ENCODE measurements around the gene STX16.

Gene STX16

GRCh38 chr20:58697201-58697866 lies 46.3 kb downstream of the STX16 start:
- DNase-seq (ENCODE audit: low read depth, low spot score) = no peak

GRCh38 chr20:58697867-58698703 lies 47.0 kb downstream of the STX16 start:
- no peak for DNase-seq (ENCODE audit: low read depth, low spot score)

- no peak for DNase-seq (ENCODE audit: low read depth, low spot score)
Observed at GRCh38 chr20:58698741-58699622, 47.9 kb downstream of the STX16 start.

GRCh38 chr20:58699623-58700107 lies 48.6 kb downstream of the STX16 start:
- DNase-seq (ENCODE audit: low read depth, low spot score) = no peak

- peak; percentile 29 for DNase-seq (ENCODE audit: low read depth, low spot score)
Observed at GRCh38 chr20:58700121-58700821, 49.2 kb downstream of the STX16 start.

- no peak for DNase-seq (ENCODE audit: low read depth, low spot score)
Observed at GRCh38 chr20:58700823-58701222, 49.7 kb downstream of the STX16 start.

- DNase-seq (ENCODE audit: low read depth, low spot score) = no peak
Observed at GRCh38 chr20:58701431-58702160, 50.5 kb downstream of the STX16 start.

- DNase-seq (ENCODE audit: low read depth, low spot score) = no peak
Observed at GRCh38 chr20:58702161-58702510, 51.1 kb downstream of the STX16 start.

- DNase-seq (ENCODE audit: low read depth, low spot score) = no peak
Observed at GRCh38 chr20:58702859-58703648, 52.0 kb downstream of the STX16 start.

- DNase-seq (ENCODE audit: low read depth, low spot score) = no peak
Observed at GRCh38 chr20:58703765-58704371, 52.8 kb downstream of the STX16 start.

- no peak for DNase-seq (ENCODE audit: low read depth, low spot score)
Observed at GRCh38 chr20:58705208-58705926, 54.3 kb downstream of the STX16 start.

GRCh38 chr20:58706150-58706892 lies 55.2 kb downstream of the STX16 start:
- no peak for DNase-seq (ENCODE audit: low read depth, low spot score)

- DNase-seq (ENCODE audit: low read depth, low spot score) = no peak
Observed at GRCh38 chr20:58706975-58707681, 56.0 kb downstream of the STX16 start.

- DNase-seq (ENCODE audit: low read depth, low spot score) = no peak
Observed at GRCh38 chr20:58707770-58708169, 56.7 kb downstream of the STX16 start.

- DNase-seq (ENCODE audit: low read depth, low spot score) = no peak
Observed at GRCh38 chr20:58708246-58708931, 57.3 kb downstream of the STX16 start.

- no peak for DNase-seq (ENCODE audit: low read depth, low spot score)
Observed at GRCh38 chr20:58709013-58709702, 58.1 kb downstream of the STX16 start.

Data from astrocyte of the hippocampus (primary cell).